ENCODE results near the gene MCF2L.

MCF2L gene

GRCh38 chr13:112960706-112961105 lies 8.3 kb upstream of the MCF2L start:
- no peak for ATAC-seq
- no peak for TF ChIP-seq PATZ1 (CRISPR knock-in tag; IDR thresholded peaks at IDR 0.05; ENCODE audit: borderline replicate concordance)
- no peak for TF ChIP-seq CSRNP3 (CRISPR knock-in tag; IDR thresholded peaks at IDR 0.05)
- no peak for TF ChIP-seq TSHZ2 (CRISPR knock-in tag; IDR thresholded peaks at IDR 0.05)
- no peak for TF ChIP-seq ESRRG (CRISPR knock-in tag; IDR thresholded peaks at IDR 0.05)
- no peak for TF ChIP-seq TCF4 (CRISPR knock-in tag; IDR thresholded peaks at IDR 0.05; ENCODE audit: borderline replicate concordance)
- TF ChIP-seq CSDC2 (CRISPR knock-in tag; IDR thresholded peaks at IDR 0.05): no peak
- no peak for TF ChIP-seq TOX (CRISPR knock-in tag; IDR thresholded peaks at IDR 0.05; ENCODE audit: borderline replicate concordance)

GRCh38 chr13:112961457-112962369 lies 7.3 kb upstream of the MCF2L start:
- no peak for ATAC-seq
- no peak for TF ChIP-seq CREB5 (CRISPR knock-in tag; IDR thresholded peaks at IDR 0.05; ENCODE audit: low read depth)

- no peak for ATAC-seq
- TF ChIP-seq POU6F1 (CRISPR knock-in tag; IDR thresholded peaks at IDR 0.05; ENCODE audit: borderline replicate concordance, low read depth): no peak
- TF ChIP-seq ZNF70 (CRISPR knock-in tag; IDR thresholded peaks at IDR 0.05): no peak
- TF ChIP-seq OSR1 (CRISPR knock-in tag; IDR thresholded peaks at IDR 0.05): no peak
- TF ChIP-seq CSDC2 (CRISPR knock-in tag; IDR thresholded peaks at IDR 0.05): no peak
- TF ChIP-seq ESRRG (CRISPR knock-in tag; IDR thresholded peaks at IDR 0.05): no peak
- no peak for TF ChIP-seq ZC3H10 (CRISPR knock-in tag; IDR thresholded peaks at IDR 0.05)
- TF ChIP-seq GLIS3 (CRISPR knock-in tag; IDR thresholded peaks at IDR 0.05): no peak
- no peak for TF ChIP-seq RARB (CRISPR knock-in tag; IDR thresholded peaks at IDR 0.05)
- TF ChIP-seq CSRNP3 (CRISPR knock-in tag; IDR thresholded peaks at IDR 0.05): no peak
- no peak for TF ChIP-seq TCF4 (CRISPR knock-in tag; IDR thresholded peaks at IDR 0.05; ENCODE audit: borderline replicate concordance)
- no peak for TF ChIP-seq PPARA (CRISPR knock-in tag; IDR thresholded peaks at IDR 0.05; ENCODE audit: borderline replicate concordance)
- no peak for TF ChIP-seq ARNTL (CRISPR knock-in tag; IDR thresholded peaks at IDR 0.05; ENCODE audit: borderline replicate concordance, low read depth)
- no peak for TF ChIP-seq ZNF8 (CRISPR knock-in tag; IDR thresholded peaks at IDR 0.05)
- no peak for TF ChIP-seq TSHZ2 (CRISPR knock-in tag; IDR thresholded peaks at IDR 0.05)
- no peak for TF ChIP-seq CREB5 (CRISPR knock-in tag; IDR thresholded peaks at IDR 0.05; ENCODE audit: low read depth)
- no peak for TF ChIP-seq BACH2 (CRISPR knock-in tag; IDR thresholded peaks at IDR 0.05; ENCODE audit: borderline replicate concordance)
- no peak for TF ChIP-seq ISL1 (CRISPR knock-in tag; IDR thresholded peaks at IDR 0.05)
- TF ChIP-seq TOX (CRISPR knock-in tag; IDR thresholded peaks at IDR 0.05; ENCODE audit: borderline replicate concordance): no peak
Observed at GRCh38 chr13:112962396-112962795, 6.6 kb upstream of the MCF2L start.
